MM.1S (cell line): ENCODE measurements around the gene ARHGEF10L.

Experiments used
- DNase-seq: peaks from one replicate; pipeline ENCODE4 v3.0.0-alpha.2; 2015
- H2AFZ ChIP-seq: fragments of 300-600 bp; sonication (generic); 2 replicates; pipeline ENCODE4 v1.6.0; 2016; ENCODE audit warnings: antibody characterized with exemption, low read length
- H3F3A ChIP-seq: fragments of 300-600 bp; sonication (generic); 2 replicates; pipeline ENCODE4 v1.6.1; 2016; ENCODE audit warnings: mild to moderate bottlenecking, antibody characterized with exemption, low read length, moderate library complexity, mixed read lengths; ENCODE audit not compliant: insufficient read depth
- H3K27ac ChIP-seq: fragments of 300-600 bp; sonication (generic); 2 replicates; pipeline ENCODE4 v1.5.1; 2016; ENCODE audit warnings: mild to moderate bottlenecking, low read length
- H3K27me3 ChIP-seq: fragments of 300-600 bp; sonication (generic); replicated peaks from 2 replicates; pipeline ENCODE4 v1.6.0; 2016; ENCODE audit warnings: low read length; ENCODE audit not compliant: insufficient read depth
- H3K36me3 ChIP-seq: fragments of 300-600 bp; sonication (generic); replicated peaks from 2 replicates; pipeline ENCODE4 v1.6.1; 2016; ENCODE audit warnings: mild to moderate bottlenecking, low read length, mixed read lengths; ENCODE audit not compliant: insufficient read depth
- H3K4me1 ChIP-seq: fragments of 300-600 bp; sonication (generic); 2 replicates; pipeline ENCODE4 v1.6.1; 2016; ENCODE audit warnings: low read length, mixed read lengths
- H3K4me2 ChIP-seq: fragments of 300-600 bp; sonication (generic); 2 replicates; pipeline ENCODE4 v1.6.0; 2016; ENCODE audit warnings: low read depth, low read length
- H3K4me3 ChIP-seq: fragments of 300-600 bp; sonication (generic); 2 replicates; pipeline ENCODE4 v1.5.1; 2016; ENCODE audit warnings: low read length, mixed read lengths
- H3K79me2 ChIP-seq: fragments of 300-600 bp; sonication (generic); 2 replicates; pipeline ENCODE4 v1.6.1; 2016; ENCODE audit warnings: mixed run types, low read length, mixed read lengths
- H3K9ac ChIP-seq: fragments of 300-600 bp; sonication (generic); 2 replicates; pipeline ENCODE4 v1.6.1; 2016; ENCODE audit warnings: low read length, mixed read lengths
- H3K9me2 ChIP-seq: fragments of 300-600 bp; sonication (generic); replicated peaks from 2 replicates; pipeline ENCODE4 v1.6.1; 2016; ENCODE audit warnings: mild to moderate bottlenecking, low read length, mixed read lengths; ENCODE audit not compliant: insufficient read depth
- H3K9me3 ChIP-seq: fragments of 300-600 bp; sonication (generic); replicated peaks from 2 replicates; pipeline ENCODE4 v1.6.1; 2016; ENCODE audit warnings: mild to moderate bottlenecking, low read length, mixed read lengths; ENCODE audit not compliant: insufficient read depth
- H4K20me1 ChIP-seq: fragments of 300-600 bp; sonication (generic); 2 replicates; pipeline ENCODE4 v1.6.1; 2016; ENCODE audit warnings: mild to moderate bottlenecking, low read length, moderate library complexity, mixed read lengths; ENCODE audit not compliant: insufficient read depth
- EZH2 ChIP-seq: fragments of 300-600 bp; sonication (generic); optimal IDR thresholded peaks from 2 replicates; pipeline ENCODE3; 2017; ENCODE audit warnings: low read depth, mild to moderate bottlenecking, antibody characterized with exemption, low read length, mixed read lengths
- EZH2phosphoT487 ChIP-seq: fragments of 300-600 bp; sonication (generic); IDR thresholded peaks from 2 replicates; pipeline ENCODE4 v1.6.1; 2018; ENCODE audit warnings: antibody characterized with exemption, low read length
- TF ChIP-seq, protein P1 (sequence below): fragments of 300-600 bp; sonication (generic); IDR thresholded peaks from 2 replicates; pipeline ENCODE4 v1.5.1; 2016; ENCODE audit warnings: antibody characterized with exemption, low read length, mixed read lengths

ARHGEF10L gene

DNA sequence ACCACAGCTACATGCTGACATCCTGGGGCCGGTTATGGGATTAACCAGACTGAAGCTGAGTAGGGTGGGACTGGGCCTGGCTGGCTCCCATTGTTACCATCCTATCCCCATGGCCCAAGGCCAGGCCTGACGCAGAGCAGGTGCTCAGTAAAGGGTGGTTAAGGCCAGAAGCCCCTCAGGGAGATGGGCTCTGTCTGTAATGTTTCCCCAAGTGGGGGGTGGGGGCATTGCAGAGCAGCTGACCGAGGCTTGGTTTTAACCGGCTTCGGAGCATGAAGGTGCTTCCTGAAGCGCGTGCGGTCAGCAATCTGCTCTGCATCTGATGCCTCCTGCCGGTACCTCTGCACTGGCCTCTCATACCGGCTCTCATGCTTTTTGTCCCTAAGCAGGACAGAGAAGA lies 132.2 kb downstream of the ARHGEF10L start:
- no peak overlapping the region for H3K4me3 ChIP-seq
- no peaks in the 10 kb centered on the region for H3K4me1 ChIP-seq
- no peak for DNase-seq
- peaks cover 89% of the 10 kb centered on the region for H3K27me3 ChIP-seq
- no peaks in the 10 kb centered on the region for H3K36me3 ChIP-seq
- H3F3A ChIP-seq: no peaks in the 10 kb centered on the region
- H3K9me2 ChIP-seq: no peaks in the 10 kb centered on the region
- TF ChIP-seq EZH2 (no peak), EZH2phosphoT487 (no peak)
- TF ChIP-seq, protein P1, sequence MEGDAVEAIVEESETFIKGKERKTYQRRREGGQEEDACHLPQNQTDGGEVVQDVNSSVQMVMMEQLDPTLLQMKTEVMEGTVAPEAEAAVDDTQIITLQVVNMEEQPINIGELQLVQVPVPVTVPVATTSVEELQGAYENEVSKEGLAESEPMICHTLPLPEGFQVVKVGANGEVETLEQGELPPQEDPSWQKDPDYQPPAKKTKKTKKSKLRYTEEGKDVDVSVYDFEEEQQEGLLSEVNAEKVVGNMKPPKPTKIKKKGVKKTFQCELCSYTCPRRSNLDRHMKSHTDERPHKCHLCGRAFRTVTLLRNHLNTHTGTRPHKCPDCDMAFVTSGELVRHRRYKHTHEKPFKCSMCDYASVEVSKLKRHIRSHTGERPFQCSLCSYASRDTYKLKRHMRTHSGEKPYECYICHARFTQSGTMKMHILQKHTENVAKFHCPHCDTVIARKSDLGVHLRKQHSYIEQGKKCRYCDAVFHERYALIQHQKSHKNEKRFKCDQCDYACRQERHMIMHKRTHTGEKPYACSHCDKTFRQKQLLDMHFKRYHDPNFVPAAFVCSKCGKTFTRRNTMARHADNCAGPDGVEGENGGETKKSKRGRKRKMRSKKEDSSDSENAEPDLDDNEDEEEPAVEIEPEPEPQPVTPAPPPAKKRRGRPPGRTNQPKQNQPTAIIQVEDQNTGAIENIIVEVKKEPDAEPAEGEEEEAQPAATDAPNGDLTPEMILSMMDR: 0 out of 2 replicates have a peak, but pooled peaks have one; percentile 3
- no peaks in the 10 kb centered on the region for H4K20me1 ChIP-seq
- H3K9me3 ChIP-seq: no peaks in the 10 kb centered on the region
- no peak overlapping the region for H3K27ac ChIP-seq
- no peak overlapping the region for H3K9ac ChIP-seq
- no peak overlapping the region for H3K4me2 ChIP-seq
- no peaks in the 10 kb centered on the region for H3K79me2 ChIP-seq
- H2AFZ ChIP-seq: no peak overlapping the region

DNA sequence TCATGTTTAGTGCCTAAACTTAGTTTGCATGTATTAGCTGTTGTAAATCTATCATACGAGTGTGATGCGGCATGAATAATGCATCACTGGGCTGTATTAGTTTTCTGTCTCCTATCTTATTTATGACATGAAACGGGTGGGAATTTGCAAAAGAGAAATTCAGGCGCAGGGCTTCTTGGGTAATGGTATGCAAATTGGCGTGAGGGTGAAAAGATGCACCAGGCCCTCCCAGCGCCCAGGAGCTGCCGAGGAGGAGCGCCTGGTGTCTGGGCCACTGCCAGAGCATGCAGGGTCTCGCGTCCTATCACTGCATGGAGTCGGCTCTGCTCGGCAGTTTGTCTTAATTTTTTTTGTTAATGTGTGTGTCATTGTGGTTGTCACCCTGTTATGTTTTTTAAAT lies 132.7 kb downstream of the ARHGEF10L start:
- Histone ChIP-seq H3K9me2 (no peaks in the 10 kb centered on the region), H4K20me1 (no peaks in the 10 kb centered on the region), H3K4me1 (no peaks in the 10 kb centered on the region), H3K79me2 (no peaks in the 10 kb centered on the region), H3K4me2 (no peak overlapping the region), H3K27me3 (peaks cover 88% of the 10 kb centered on the region), H3F3A (no peaks in the 10 kb centered on the region), H3K4me3 (no peak overlapping the region), H3K9ac (no peak overlapping the region), H3K9me3 (no peaks in the 10 kb centered on the region), H3K27ac (no peak overlapping the region), H2AFZ (no peak overlapping the region), H3K36me3 (no peaks in the 10 kb centered on the region)
- DNase-seq: no peak
- TF ChIP-seq EZH2 (no peak), EZH2phosphoT487 (no peak)
- TF ChIP-seq, protein P1: no peak

DNA sequence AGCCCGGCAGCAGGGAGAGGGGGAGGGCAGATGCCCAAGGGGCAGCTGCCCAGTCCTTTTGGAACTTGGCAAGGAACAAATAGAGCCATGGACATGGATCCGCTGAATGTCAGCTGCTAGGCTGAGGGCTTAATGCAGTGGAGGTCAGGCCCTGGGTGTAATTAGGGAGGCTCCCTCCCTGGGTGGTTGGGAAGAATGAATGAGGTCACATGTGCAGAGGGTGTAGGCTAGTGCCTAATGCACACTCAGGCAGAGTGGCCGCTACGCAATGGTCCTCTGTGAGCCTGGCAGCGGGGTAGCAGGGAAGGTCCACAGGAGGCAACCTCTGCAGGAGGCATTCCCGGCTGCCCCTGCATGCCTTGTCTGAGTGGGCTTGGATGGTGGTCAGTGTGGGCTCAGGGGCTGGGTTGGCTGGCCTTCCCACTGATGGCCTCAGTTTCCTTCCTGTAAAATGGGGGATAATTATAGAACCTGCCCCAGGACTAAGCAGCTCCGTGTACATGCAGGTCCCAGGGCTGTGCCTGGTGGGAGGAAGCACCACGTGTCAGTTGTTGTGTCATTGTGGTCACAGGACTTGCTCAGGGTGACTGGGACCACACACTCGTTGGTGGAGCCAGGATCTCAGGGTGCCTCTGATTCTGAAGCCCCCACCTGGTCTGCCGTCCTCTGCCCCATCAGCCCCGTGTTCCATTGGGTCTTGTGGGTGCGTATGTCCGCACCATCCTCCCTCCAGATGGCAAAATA lies 134.0 kb downstream of the ARHGEF10L start:
- DNase-seq: no peak
- H3K27ac ChIP-seq: no peak overlapping the region
- H3K4me3 ChIP-seq: no peak overlapping the region

More for the DNA sequence above, 134.0 kb downstream of the ARHGEF10L start:
- no peaks in the 10 kb centered on the region for H3K36me3 ChIP-seq
- H2AFZ ChIP-seq: no peak overlapping the region
- no peaks in the 10 kb centered on the region for H3K4me1 ChIP-seq
- no peaks in the 10 kb centered on the region for H3F3A ChIP-seq
- H3K79me2 ChIP-seq: no peaks in the 10 kb centered on the region
- H3K4me2 ChIP-seq: no peak overlapping the region
- H4K20me1 ChIP-seq: no peaks in the 10 kb centered on the region
- TF ChIP-seq, protein P1: no peak
- no peak for TF ChIP-seq EZH2phosphoT487
- TF ChIP-seq EZH2: no peak
- H3K9ac ChIP-seq: no peak overlapping the region
- peaks cover 86% of the 10 kb centered on the region for H3K27me3 ChIP-seq
- H3K9me2 ChIP-seq: no peaks in the 10 kb centered on the region
- no peaks in the 10 kb centered on the region for H3K9me3 ChIP-seq
